Measurements from ENCODE around the gene ARHGEF1.

ARHGEF1 gene

DNA sequence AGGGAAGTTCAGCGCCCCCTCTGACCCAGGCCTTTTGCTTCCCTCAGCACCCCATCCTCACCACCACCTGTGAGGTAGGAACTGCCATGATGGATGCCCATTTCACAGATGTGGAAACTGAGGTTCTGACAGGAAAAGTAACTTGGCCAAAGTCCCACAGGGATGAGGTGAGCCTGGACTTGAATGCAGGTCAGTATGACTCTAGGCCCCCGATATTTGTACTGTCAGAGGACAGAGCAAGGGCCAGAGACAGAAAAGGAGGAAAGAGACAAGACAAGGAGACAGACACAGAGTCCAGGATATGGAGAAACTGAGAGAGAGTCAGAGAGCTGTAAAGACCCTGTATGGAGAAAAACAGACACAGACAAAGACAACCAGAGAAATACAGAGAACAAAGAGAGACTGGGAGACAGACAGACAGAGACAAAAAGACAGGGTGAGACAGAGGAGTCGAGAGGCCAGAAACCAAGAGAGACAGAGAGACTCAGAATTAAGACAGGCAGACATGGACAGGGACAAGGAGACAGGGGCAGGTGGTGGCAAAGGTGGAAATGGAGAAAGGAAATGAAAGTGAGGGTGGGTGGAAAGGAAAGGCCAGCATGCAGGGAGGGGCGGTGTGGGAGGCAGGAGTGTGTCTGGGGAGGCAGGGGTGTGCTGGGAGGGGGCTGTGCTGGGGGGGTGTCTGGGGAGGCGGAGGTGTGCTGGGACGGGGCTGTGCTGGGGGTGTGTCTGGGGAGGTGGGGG lies 40.2 kb downstream of the ARHGEF1 start:
- Histone ChIP-seq H3K4me3 (ENCODE audit: low read depth, low read length) (no peak overlapping the region), H3K27ac (no peak overlapping the region), H3K36me3 (no peaks in the 10 kb centered on the region), H3K27me3 (ENCODE audit: insufficient read depth, low read depth, severe bottlenecking) (peaks cover 43% of the 10 kb centered on the region), H3K9me3 (ENCODE audit: severe bottlenecking) (no peaks in the 10 kb centered on the region)
- no peak for DNase-seq
- TF ChIP-seq, protein P1, sequence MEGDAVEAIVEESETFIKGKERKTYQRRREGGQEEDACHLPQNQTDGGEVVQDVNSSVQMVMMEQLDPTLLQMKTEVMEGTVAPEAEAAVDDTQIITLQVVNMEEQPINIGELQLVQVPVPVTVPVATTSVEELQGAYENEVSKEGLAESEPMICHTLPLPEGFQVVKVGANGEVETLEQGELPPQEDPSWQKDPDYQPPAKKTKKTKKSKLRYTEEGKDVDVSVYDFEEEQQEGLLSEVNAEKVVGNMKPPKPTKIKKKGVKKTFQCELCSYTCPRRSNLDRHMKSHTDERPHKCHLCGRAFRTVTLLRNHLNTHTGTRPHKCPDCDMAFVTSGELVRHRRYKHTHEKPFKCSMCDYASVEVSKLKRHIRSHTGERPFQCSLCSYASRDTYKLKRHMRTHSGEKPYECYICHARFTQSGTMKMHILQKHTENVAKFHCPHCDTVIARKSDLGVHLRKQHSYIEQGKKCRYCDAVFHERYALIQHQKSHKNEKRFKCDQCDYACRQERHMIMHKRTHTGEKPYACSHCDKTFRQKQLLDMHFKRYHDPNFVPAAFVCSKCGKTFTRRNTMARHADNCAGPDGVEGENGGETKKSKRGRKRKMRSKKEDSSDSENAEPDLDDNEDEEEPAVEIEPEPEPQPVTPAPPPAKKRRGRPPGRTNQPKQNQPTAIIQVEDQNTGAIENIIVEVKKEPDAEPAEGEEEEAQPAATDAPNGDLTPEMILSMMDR (IDR thresholded peaks at IDR 0.05; ENCODE audit: low read depth, low read length) = no peak

DNA sequence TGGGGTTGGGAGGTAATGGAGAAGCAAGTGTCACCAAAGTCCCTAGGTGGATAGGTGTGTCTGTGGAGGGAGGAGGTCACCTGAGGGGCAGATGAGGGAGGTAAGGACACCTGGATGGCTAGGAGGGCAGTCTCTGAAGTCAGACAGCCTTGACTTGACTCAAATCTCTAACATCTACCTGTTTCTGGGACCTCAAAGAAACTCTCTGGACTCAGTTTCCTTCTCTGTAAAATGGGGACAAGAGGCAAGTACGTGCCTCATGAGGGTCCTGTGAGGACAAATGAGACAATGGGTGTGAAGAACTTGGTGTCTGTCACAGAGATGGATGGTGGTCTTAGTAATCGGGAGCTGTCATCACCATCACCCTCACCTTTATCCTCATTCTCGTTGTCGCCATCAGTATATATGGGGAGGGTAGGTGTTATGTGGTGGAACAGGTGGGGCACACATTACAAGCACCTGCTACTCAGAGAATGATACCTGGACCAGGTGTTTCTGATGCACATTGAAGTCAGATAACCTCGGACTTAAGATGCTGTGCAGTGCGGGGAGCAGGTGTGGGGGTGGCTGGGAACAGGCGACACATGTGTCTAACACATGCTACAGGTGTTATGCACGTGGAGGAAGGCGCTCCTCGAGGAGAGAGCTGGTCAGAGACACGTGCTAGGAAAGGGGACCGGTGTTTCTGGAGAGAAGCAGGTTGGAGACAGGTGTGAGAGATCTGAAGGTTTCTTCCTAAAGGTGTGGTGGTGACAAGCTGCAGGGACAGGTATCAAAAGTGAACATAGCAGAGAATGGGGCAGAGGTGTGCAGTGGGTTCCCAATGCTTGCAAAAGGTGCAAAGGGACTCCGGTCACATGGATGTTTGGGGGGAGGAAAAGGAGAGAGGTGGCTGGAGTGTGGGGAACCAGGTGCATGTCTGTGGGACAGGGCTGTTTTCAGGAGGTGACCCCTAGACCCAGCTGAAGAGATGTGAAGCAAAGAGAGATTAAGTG lies 41.5 kb downstream of the ARHGEF1 start:
- peaks cover 50% of the 10 kb centered on the region for H3K27me3 ChIP-seq (ENCODE audit: insufficient read depth, low read depth, severe bottlenecking)
- TF ChIP-seq, protein P1 (IDR thresholded peaks at IDR 0.05; ENCODE audit: low read depth, low read length) = no peak
- no peak for DNase-seq
- no peaks in the 10 kb centered on the region for H3K36me3 ChIP-seq
- H3K27ac ChIP-seq = no peak overlapping the region
- H3K9me3 ChIP-seq (ENCODE audit: severe bottlenecking) = no peaks in the 10 kb centered on the region
- no peak overlapping the region for H3K4me3 ChIP-seq (ENCODE audit: low read depth, low read length)

DNA sequence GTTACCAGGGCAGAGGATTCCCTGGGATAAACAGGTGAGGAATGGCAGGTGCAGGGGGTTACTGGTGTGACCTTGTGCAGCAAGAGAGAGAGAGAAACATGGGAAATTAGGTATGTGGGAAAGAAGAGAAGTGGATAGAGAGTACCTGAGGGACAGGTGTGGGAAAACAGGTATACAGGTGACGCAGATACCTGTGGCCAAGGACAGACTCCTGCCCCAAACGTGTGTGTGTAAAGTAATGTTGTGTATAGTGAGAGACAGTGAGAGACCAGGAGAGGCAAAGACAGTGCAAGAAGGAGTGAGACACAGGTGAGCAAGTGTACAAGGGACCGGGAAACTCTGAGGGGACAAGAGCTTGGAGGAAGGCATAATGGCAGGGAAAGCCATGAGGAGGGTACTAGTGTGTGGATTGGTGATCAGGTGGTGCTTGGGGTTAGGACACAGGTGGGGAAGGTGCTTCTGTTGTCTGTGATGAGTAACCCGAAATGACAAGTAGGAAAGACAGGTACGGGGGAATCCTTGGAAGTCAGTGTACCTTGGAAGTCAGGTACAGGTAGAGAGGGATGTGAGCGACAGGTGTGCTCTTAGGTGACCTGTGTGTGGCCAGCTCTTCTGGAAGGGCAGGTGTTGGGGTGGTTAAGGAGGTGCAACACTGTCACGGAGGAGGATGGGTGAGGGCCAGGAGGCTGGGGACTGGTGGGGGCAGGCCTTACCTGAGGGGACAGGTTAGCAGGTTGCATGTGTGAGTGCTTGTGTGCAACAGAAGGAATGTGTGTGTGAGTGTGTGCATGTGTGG lies 42.4 kb downstream of the ARHGEF1 start:
- no peaks in the 10 kb centered on the region for H3K9me3 ChIP-seq (ENCODE audit: severe bottlenecking)
- TF ChIP-seq, protein P1 (IDR thresholded peaks at IDR 0.05; ENCODE audit: low read depth, low read length) = no peak
- H3K36me3 ChIP-seq = no peaks in the 10 kb centered on the region
- DNase-seq = no peak
- no peak overlapping the region for H3K27ac ChIP-seq
- H3K4me3 ChIP-seq (ENCODE audit: low read depth, low read length) = no peak overlapping the region
- peaks cover 55% of the 10 kb centered on the region for H3K27me3 ChIP-seq (ENCODE audit: insufficient read depth, low read depth, severe bottlenecking)

DNA sequence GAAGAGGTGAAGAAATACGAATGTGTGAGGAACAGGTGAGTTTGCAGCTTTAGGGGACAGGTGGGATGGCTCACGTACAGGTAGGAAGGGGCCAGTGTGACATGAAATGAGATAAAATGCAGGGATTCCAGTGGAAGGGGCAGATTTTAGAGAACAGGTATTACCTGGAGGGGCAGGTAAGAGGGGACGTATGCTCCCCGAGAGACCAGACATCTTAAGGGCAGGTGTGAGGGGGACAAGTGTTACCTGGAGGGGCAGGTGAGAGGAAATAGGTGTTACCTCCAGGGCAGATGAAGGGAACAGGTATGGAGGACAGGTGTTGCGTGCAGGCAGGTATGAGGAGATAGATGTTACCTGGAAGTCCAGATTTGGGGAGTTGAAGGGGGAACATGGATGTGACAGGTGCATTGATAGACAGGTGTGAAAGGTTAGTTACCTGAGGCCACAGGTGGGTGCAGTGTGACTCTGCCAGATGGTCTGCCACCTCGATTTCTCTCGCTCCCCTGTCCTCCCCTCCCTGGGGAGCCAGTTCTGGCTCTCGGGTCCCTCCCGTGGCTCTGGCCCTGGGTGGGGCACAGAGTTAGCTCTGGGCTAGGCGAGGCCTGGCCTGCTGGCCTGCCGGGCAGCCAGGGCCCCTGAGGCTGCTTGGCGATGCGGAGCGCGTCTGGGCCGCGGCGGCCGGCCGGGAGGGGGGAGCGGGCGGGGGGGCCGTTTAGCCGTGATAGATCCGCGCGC lies 43.2 kb downstream of the ARHGEF1 start:
- H3K27ac ChIP-seq = no peak overlapping the region
- H3K4me3 ChIP-seq (ENCODE audit: low read depth, low read length) = no peak overlapping the region
- no peaks in the 10 kb centered on the region for H3K9me3 ChIP-seq (ENCODE audit: severe bottlenecking)
- no peaks in the 10 kb centered on the region for H3K36me3 ChIP-seq
- TF ChIP-seq, protein P1 (IDR thresholded peaks at IDR 0.05; ENCODE audit: low read depth, low read length) = no peak
- peaks cover 55% of the 10 kb centered on the region for H3K27me3 ChIP-seq (ENCODE audit: insufficient read depth, low read depth, severe bottlenecking)
- no peak for DNase-seq

Data from WERI-Rb-1 (cell line).